ENCODE data around the gene SSR1. TPM values are rescaled to one million over a fixed set of nuclear protein-coding genes. Genes with fewer than 3 reads are reported as not detected.
A peak's percentile ranks its signal among the peaks of the same experiment; 100 is the strongest.

The SSR1 gene
- total and polyA plus RNA-seq, 2 experiments from 2014 or later = 65.3 to 70.2 TPM

DNA sequence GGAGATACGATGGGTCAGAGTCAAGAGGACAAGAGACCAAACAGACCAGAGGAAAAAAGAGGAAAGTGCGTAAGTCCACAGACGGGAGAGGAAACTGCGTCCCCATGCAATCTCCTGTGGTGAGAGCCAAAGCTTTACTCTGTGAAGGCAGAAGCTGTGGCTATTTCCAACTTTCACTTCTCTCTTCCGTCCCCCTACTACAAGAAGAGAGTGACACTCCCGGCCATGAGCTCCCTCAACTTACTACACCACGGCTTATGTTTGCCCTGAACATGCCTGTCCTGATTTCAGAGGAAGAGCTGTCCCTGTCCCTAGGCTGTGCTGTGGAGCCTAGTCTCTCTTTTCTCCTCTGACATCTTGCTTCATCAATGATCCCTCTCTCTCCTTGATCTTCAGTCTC, 11.5 kb upstream of the SSR1 start:
- no peak overlapping the region for H3K27ac Mint-ChIP-seq
- Histone ChIP-seq H3K27me3 (ENCODE audit: insufficient read depth) (no peaks in the 10 kb centered on the region), H3K9me2 (ENCODE audit: insufficient read depth) (no peaks in the 10 kb centered on the region), H3K79me2 (replicated peaks; ENCODE audit: insufficient read depth) (no peaks in the 10 kb centered on the region), H3F3A (replicated peaks; ENCODE audit: low read depth) (no peaks in the 10 kb centered on the region), H3K4me3 (no peak overlapping the region), H2AFZ (peak overlapping the region; percentile 43; the same call in 1 of the 2 replicates), H3K36me3 (ENCODE audit: insufficient read depth) (no peaks in the 10 kb centered on the region), H4K20me1 (replicated peaks; ENCODE audit: insufficient read depth) (no peaks in the 10 kb centered on the region), H3K27ac (ENCODE audit: low read depth) (no peak overlapping the region), H3K4me1 (ENCODE audit: insufficient read depth) (no peaks in the 10 kb centered on the region), H3K4me2 (no peak overlapping the region)
- H3K36me3 Mint-ChIP-seq (ENCODE audit: low read depth) = no peaks in the 10 kb centered on the region
- TF ChIP-seq JUNB (IDR thresholded peaks at IDR 0.05; ENCODE audit: unreplicated experiment) (no peak), STAT1 (IDR thresholded peaks at IDR 0.05; ENCODE audit: unreplicated experiment) (no peak), ZNF331 (CRISPR knock-in tag; IDR thresholded peaks at IDR 0.05; ENCODE audit: low read depth) (no peak), CREB1 (CRISPR knock-in tag; IDR thresholded peaks at IDR 0.05; ENCODE audit: low read depth) (no peak)
- TF ChIP-seq, protein P1, sequence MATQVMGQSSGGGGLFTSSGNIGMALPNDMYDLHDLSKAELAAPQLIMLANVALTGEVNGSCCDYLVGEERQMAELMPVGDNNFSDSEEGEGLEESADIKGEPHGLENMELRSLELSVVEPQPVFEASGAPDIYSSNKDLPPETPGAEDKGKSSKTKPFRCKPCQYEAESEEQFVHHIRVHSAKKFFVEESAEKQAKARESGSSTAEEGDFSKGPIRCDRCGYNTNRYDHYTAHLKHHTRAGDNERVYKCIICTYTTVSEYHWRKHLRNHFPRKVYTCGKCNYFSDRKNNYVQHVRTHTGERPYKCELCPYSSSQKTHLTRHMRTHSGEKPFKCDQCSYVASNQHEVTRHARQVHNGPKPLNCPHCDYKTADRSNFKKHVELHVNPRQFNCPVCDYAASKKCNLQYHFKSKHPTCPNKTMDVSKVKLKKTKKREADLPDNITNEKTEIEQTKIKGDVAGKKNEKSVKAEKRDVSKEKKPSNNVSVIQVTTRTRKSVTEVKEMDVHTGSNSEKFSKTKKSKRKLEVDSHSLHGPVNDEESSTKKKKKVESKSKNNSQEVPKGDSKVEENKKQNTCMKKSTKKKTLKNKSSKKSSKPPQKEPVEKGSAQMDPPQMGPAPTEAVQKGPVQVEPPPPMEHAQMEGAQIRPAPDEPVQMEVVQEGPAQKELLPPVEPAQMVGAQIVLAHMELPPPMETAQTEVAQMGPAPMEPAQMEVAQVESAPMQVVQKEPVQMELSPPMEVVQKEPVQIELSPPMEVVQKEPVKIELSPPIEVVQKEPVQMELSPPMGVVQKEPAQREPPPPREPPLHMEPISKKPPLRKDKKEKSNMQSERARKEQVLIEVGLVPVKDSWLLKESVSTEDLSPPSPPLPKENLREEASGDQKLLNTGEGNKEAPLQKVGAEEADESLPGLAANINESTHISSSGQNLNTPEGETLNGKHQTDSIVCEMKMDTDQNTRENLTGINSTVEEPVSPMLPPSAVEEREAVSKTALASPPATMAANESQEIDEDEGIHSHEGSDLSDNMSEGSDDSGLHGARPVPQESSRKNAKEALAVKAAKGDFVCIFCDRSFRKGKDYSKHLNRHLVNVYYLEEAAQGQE (IDR thresholded peaks at IDR 0.05; ENCODE audit: unreplicated experiment) = no peak
- TF ChIP-seq, protein P2, sequence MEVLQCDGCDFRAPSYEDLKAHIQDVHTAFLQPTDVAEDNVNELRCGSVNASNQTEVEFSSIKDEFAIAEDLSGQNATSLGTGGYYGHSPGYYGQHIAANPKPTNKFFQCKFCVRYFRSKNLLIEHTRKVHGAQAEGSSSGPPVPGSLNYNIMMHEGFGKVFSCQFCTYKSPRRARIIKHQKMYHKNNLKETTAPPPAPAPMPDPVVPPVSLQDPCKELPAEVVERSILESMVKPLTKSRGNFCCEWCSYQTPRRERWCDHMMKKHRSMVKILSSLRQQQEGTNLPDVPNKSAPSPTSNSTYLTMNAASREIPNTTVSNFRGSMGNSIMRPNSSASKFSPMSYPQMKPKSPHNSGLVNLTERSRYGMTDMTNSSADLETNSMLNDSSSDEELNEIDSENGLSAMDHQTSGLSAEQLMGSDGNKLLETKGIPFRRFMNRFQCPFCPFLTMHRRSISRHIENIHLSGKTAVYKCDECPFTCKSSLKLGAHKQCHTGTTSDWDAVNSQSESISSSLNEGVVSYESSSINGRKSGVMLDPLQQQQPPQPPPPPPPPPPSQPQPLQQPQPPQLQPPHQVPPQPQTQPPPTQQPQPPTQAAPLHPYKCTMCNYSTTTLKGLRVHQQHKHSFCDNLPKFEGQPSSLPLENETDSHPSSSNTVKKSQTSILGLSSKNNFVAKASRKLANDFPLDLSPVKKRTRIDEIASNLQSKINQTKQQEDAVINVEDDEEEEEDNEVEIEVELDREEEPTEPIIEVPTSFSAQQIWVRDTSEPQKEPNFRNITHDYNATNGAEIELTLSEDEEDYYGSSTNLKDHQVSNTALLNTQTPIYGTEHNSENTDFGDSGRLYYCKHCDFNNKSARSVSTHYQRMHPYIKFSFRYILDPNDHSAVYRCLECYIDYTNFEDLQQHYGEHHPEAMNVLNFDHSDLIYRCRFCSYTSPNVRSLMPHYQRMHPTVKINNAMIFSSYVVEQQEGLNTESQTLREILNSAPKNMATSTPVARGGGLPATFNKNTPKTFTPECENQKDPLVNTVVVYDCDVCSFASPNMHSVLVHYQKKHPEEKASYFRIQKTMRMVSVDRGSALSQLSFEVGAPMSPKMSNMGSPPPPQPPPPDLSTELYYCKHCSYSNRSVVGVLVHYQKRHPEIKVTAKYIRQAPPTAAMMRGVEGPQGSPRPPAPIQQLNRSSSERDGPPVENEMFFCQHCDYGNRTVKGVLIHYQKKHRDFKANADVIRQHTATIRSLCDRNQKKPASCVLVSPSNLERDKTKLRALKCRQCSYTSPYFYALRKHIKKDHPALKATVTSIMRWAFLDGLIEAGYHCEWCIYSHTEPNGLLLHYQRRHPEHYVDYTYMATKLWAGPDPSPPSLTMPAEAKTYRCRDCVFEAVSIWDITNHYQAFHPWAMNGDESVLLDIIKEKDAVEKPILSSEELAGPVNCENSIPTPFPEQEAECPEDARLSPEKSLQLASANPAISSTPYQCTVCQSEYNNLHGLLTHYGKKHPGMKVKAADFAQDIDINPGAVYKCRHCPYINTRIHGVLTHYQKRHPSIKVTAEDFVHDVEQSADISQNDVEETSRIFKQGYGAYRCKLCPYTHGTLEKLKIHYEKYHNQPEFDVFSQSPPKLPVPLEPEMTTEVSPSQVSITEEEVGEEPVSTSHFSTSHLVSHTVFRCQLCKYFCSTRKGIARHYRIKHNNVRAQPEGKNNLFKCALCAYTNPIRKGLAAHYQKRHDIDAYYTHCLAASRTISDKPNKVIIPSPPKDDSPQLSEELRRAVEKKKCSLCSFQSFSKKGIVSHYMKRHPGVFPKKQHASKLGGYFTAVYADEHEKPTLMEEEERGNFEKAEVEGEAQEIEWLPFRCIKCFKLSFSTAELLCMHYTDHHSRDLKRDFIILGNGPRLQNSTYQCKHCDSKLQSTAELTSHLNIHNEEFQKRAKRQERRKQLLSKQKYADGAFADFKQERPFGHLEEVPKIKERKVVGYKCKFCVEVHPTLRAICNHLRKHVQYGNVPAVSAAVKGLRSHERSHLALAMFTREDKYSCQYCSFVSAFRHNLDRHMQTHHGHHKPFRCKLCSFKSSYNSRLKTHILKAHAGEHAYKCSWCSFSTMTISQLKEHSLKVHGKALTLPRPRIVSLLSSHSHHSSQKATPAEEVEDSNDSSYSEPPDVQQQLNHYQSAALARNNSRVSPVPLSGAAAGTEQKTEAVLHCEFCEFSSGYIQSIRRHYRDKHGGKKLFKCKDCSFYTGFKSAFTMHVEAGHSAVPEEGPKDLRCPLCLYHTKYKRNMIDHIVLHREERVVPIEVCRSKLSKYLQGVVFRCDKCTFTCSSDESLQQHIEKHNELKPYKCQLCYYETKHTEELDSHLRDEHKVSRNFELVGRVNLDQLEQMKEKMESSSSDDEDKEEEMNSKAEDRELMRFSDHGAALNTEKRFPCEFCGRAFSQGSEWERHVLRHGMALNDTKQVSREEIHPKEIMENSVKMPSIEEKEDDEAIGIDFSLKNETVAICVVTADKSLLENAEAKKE (CRISPR knock-in tag; IDR thresholded peaks at IDR 0.05) = no peak
- TF ChIP-seq, protein P3, sequence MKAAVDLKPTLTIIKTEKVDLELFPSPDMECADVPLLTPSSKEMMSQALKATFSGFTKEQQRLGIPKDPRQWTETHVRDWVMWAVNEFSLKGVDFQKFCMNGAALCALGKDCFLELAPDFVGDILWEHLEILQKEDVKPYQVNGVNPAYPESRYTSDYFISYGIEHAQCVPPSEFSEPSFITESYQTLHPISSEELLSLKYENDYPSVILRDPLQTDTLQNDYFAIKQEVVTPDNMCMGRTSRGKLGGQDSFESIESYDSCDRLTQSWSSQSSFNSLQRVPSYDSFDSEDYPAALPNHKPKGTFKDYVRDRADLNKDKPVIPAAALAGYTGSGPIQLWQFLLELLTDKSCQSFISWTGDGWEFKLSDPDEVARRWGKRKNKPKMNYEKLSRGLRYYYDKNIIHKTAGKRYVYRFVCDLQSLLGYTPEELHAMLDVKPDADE (IDR thresholded peaks at IDR 0.05) = no peak
- no peak overlapping the region for H3K4me3 Mint-ChIP-seq
- no peaks in the 10 kb centered on the region for H3K9me3 Mint-ChIP-seq
- ATAC-seq = no peak
- no peak for DNase-seq (ENCODE audit: low spot score)
- peaks cover 3% of the 10 kb centered on the region for H3K27me3 Mint-ChIP-seq (ENCODE audit: insufficient read depth, low read depth, poor library complexity)
- no peaks in the 10 kb centered on the region for H3K4me1 Mint-ChIP-seq
